H1 (cell line): Measurements from ENCODE around the gene CHST3. TPM values are rescaled to one million over a fixed set of nuclear protein-coding genes. Genes with fewer than 3 reads are reported as not detected.

Experiments
- CTCF ChIA-PET: fragments of 300-600 bp; sonication (Branson Sonifier 250); formaldehyde crosslinking; loops from one replicate; lab custom pipeline; 2021; ENCODE audit not compliant: partially characterized antibody; lab: Charles Lee
- POLR2A ChIA-PET: fragments of 300-600 bp; sonication (Branson Sonifier 250); formaldehyde crosslinking; loops from one replicate; lab custom pipeline; 2021; ENCODE audit warnings: inconsistent platforms; ENCODE audit not compliant: partially characterized antibody; lab: Charles Lee
- DNase-seq, 2 experiments: peaks; one replicate each; pipeline versions ENCODE4 v3.0.0 to v3.0.0-alpha.2; 2010 to 2022; ENCODE audit warnings: low spot score in 2 of 2, low read depth in 1 of 2, mixed read lengths in 1 of 2
- FAIRE-seq: peaks from 2 replicates; lab custom pipeline; 2011; peaks lifted over from hg19 to GRCh38; lab: Jason Lieb, UNC
- H2AFZ ChIP-seq: 2 replicates; pipeline ENCODE4 v1.8.1; 2012; ENCODE audit warnings: low read length, inconsistent platforms
- H2AK5ac ChIP-seq: 2 replicates; pipeline ENCODE4 v1.6.1; 2013; ENCODE audit warnings: low read depth, low read length
- H2BK120ac ChIP-seq: replicated peaks from 2 replicates; pipeline ENCODE3; 2013; ENCODE audit warnings: low read depth, low read length, inconsistent platforms
- H2BK12ac ChIP-seq: 2 replicates; pipeline ENCODE4 v1.6.1; 2013; ENCODE audit warnings: low read depth, low read length
- H2BK15ac ChIP-seq: 2 replicates; pipeline ENCODE4 v1.6.1; 2013; ENCODE audit warnings: low read length
- H2BK20ac ChIP-seq: 2 replicates; pipeline ENCODE4 v1.6.1; 2013; ENCODE audit warnings: low read length
- H2BK5ac ChIP-seq: 2 replicates; pipeline ENCODE4 v1.6.1; 2013; ENCODE audit warnings: low read depth, low read length
- H3K14ac ChIP-seq: 2 replicates; pipeline ENCODE4 v1.6.1; 2013; ENCODE audit warnings: inconsistent platforms; ENCODE audit not compliant: insufficient read length
- H3K18ac ChIP-seq: 2 replicates; pipeline ENCODE4 v1.6.1; 2013; ENCODE audit warnings: low read length; ENCODE audit errors: extremely low read depth
- H3K23ac ChIP-seq: 2 replicates; pipeline ENCODE4 v1.6.1; 2013; ENCODE audit warnings: inconsistent platforms; ENCODE audit not compliant: insufficient read length
- H3K23me2 ChIP-seq: 2 replicates; pipeline ENCODE4 v1.6.1; 2013; ENCODE audit warnings: low read depth, low read length
- H3K27ac ChIP-seq: 2 replicates; pipeline ENCODE4 v1.6.1; 2011; ENCODE audit warnings: low read depth, low read length, inconsistent platforms
- H3K27me3 ChIP-seq, 4 experiments: replicated peaks in 1 of 4; 1 replicate in 1 of 4; 2 replicates in 3 of 4; pipeline versions ENCODE4 v1.6.1 to v1.8.1; 2011 to 2013; ENCODE audit warnings: low read length in 3 of 4, mild to moderate bottlenecking in 3 of 4, inconsistent platforms in 2 of 4, mixed read lengths in 2 of 4, moderate library complexity in 1 of 4; ENCODE audit not compliant: control insufficient read depth in 3 of 4, insufficient read depth in 3 of 4; ENCODE audit errors: extremely low read depth in 1 of 4
- H3K36me3 ChIP-seq, 4 experiments: 2 replicates each; pipeline versions ENCODE4 v1.6.1 to v1.8.1; 2011 to 2013; ENCODE audit warnings: mild to moderate bottlenecking in 4 of 4, low read length in 3 of 4, moderate library complexity in 2 of 4, control low read depth in 1 of 4, inconsistent platforms in 1 of 4; ENCODE audit not compliant: insufficient read depth in 4 of 4, control insufficient read depth in 2 of 4
- H3K4ac ChIP-seq: replicated peaks from 2 replicates; pipeline ENCODE3; 2013; ENCODE audit warnings: low read length, low read depth, mixed read lengths, inconsistent platforms; ENCODE audit not compliant: insufficient read length
- H3K4me1 ChIP-seq, 4 experiments: replicated peaks in 1 of 4; 1 replicate in 1 of 4; 2 replicates in 3 of 4; pipeline versions ENCODE4 v1.6.1 to v1.8.1; 2011 to 2013; ENCODE audit warnings: low read length in 3 of 4, inconsistent platforms in 2 of 4, mixed read lengths in 1 of 4; ENCODE audit not compliant: insufficient read depth in 4 of 4, control insufficient read depth in 3 of 4
- H3K4me2 ChIP-seq, 2 experiments: 2 replicates each; pipeline versions ENCODE4 v1.6.1 to v1.8.1; 2011 to 2013; ENCODE audit warnings: low read depth in 2 of 2, low read length in 2 of 2, control low read depth in 1 of 2, inconsistent platforms in 1 of 2, mild to moderate bottlenecking in 1 of 2; ENCODE audit not compliant: insufficient read depth in 1 of 2
- H3K4me3 ChIP-seq, 4 experiments: fragments of 200-600, 300-600 bp in 1 of 4; sonication (generic), shearing (Covaris generic), sonication (Bioruptor Twin) in 1 of 4; 2 replicates each; pipeline versions ENCODE4 v1.5.1 to v1.8.1; 2011 to 2016; ENCODE audit warnings: low read length in 4 of 4, low read depth in 3 of 4, control low read depth in 2 of 4, inconsistent platforms in 2 of 4, mild to moderate bottlenecking in 2 of 4, mixed read lengths in 1 of 4, moderate library complexity in 1 of 4; ENCODE audit not compliant: insufficient read depth in 2 of 4; ENCODE audit errors: extremely low read depth in 1 of 4
- H3K56ac ChIP-seq: replicated peaks from 2 replicates; pipeline ENCODE3; 2013; ENCODE audit warnings: low read depth, mild to moderate bottlenecking, mixed read lengths, low read length, inconsistent platforms; ENCODE audit not compliant: insufficient read length
- H3K79me1 ChIP-seq: 2 replicates; pipeline ENCODE4 v1.6.1; 2013; ENCODE audit warnings: low read depth, low read length, control low read depth
- H3K79me2 ChIP-seq, 2 experiments: 2 replicates each; pipeline versions ENCODE4 v1.6.1 to v1.8.1; 2012 to 2013; ENCODE audit warnings: low read length in 2 of 2, mild to moderate bottlenecking in 2 of 2, inconsistent platforms in 1 of 2; ENCODE audit not compliant: insufficient read depth in 2 of 2, control insufficient read depth in 1 of 2
- H3K9ac ChIP-seq, 4 experiments: replicated peaks in 1 of 4; 1 replicate in 1 of 4; 2 replicates in 3 of 4; pipeline versions ENCODE4 v1.6.1 to v1.8.1; 2011 to 2013; ENCODE audit warnings: low read depth in 3 of 4, low read length in 3 of 4, control low read depth in 2 of 4, mild to moderate bottlenecking in 2 of 4, moderate library complexity in 2 of 4, inconsistent platforms in 1 of 4; ENCODE audit errors: extremely low read depth in 1 of 4
- H3K9me3 ChIP-seq, 2 experiments: 2 replicates each; pipeline versions ENCODE4 v1.6.1 to v1.8.1; 2012 to 2013; ENCODE audit warnings: mild to moderate bottlenecking in 2 of 2, moderate library complexity in 2 of 2, control low read depth in 1 of 2, inconsistent platforms in 1 of 2, low read depth in 1 of 2, low read length in 1 of 2, mixed read lengths in 1 of 2; ENCODE audit not compliant: insufficient read depth in 2 of 2
- H4K20me1 ChIP-seq, 2 experiments: replicated peaks in 1 of 2; 2 replicates each; pipeline versions ENCODE3 to v1.8.1; 2011 to 2013; ENCODE audit warnings: inconsistent platforms in 2 of 2, low read length in 2 of 2, mild to moderate bottlenecking in 1 of 2; ENCODE audit not compliant: insufficient read depth in 2 of 2, control insufficient read depth in 1 of 2
- H4K5ac ChIP-seq: 2 replicates; pipeline ENCODE4 v1.6.1; 2013; ENCODE audit warnings: low read length, low read depth, mixed read lengths, inconsistent platforms; ENCODE audit not compliant: insufficient read length
- H4K8ac ChIP-seq: 2 replicates; pipeline ENCODE4 v1.8.0; 2013; ENCODE audit warnings: mild to moderate bottlenecking, moderate library complexity, low read length, inconsistent platforms; ENCODE audit not compliant: insufficient read depth; ENCODE audit errors: extremely low read depth
- H4K91ac ChIP-seq: replicated peaks from 2 replicates; pipeline ENCODE3; 2013; ENCODE audit warnings: low read length, mixed read lengths, inconsistent platforms; ENCODE audit not compliant: insufficient read length
- CREB1 ChIP-seq: IDR thresholded peaks from 2 replicates; pipeline ENCODE4 v1.6.1; 2012; ENCODE audit warnings: inconsistent platforms
- EGR1 ChIP-seq: IDR thresholded peaks from 2 replicates; pipeline ENCODE4 v1.6.1; 2011; ENCODE audit warnings: low read depth, low read length, borderline replicate concordance
- EZH2 ChIP-seq: fragments of 200-600 bp; sonication (generic); IDR thresholded peaks from 2 replicates; pipeline ENCODE4 v1.7.1; 2012; ENCODE audit warnings: low read depth, mild to moderate bottlenecking, moderate library complexity, low read length, inconsistent platforms; ENCODE audit not compliant: severe bottlenecking
- JUN ChIP-seq: IDR thresholded peaks from 2 replicates; pipeline ENCODE4 v1.6.1; 2011; ENCODE audit warnings: low read depth, mild to moderate bottlenecking, improper control_type of control experiment, low read length
- JUND ChIP-seq: IDR thresholded peaks from 2 replicates; pipeline ENCODE4 v1.6.1; 2011; ENCODE audit warnings: mild to moderate bottlenecking, improper control_type of control experiment, low read length
- POLR2A ChIP-seq, 2 experiments: IDR thresholded peaks; 1 replicate in 1 of 2; 2 replicates in 1 of 2; pipeline ENCODE4 v1.6.1; 2011; ENCODE audit warnings: low read depth in 2 of 2, low read length in 2 of 2, mild to moderate bottlenecking in 2 of 2; ENCODE audit errors: control extremely low read depth in 1 of 2
- RBBP5 ChIP-seq: IDR thresholded peaks from 2 replicates; pipeline ENCODE4 v1.7.1; 2012; ENCODE audit warnings: low read depth, mild to moderate bottlenecking, inconsistent platforms, low read length, moderate library complexity, borderline replicate concordance
- RFX5 ChIP-seq: IDR thresholded peaks from 2 replicates; pipeline ENCODE4 v1.6.1; 2011; ENCODE audit warnings: low read depth, low read length, improper control_type of control experiment, borderline replicate concordance
- TBP ChIP-seq: IDR thresholded peaks from 2 replicates; pipeline ENCODE4 v1.6.1; 2011; ENCODE audit warnings: low read depth, low read length, improper control_type of control experiment
- YY1 ChIP-seq: IDR thresholded peaks from 2 replicates; pipeline ENCODE4 v1.6.1; 2011; ENCODE audit warnings: low read depth, mild to moderate bottlenecking, low read length
- WGBS, 2 experiments: shearing (Covaris generic) in 1 of 2; methylation state at CpG; one replicate each; pipeline versions ENCODE4 v1.1.6 to v1.1.7; 2013 to 2015; ENCODE audit warnings: low lambda C conversion rate in 2 of 2, mixed read lengths in 2 of 2, inconsistent platforms in 1 of 2, low coverage in 1 of 2, missing lambda C conversion rate in 1 of 2; ENCODE audit not compliant: insufficient replicate concordance in 2 of 2, insufficient coverage in 1 of 2, insufficient read length in 1 of 2; ENCODE audit errors: extremely low coverage in 1 of 2, missing lambda C conversion rate in 1 of 2; 5-methylcytosine and 5-hydroxymethylcytosine counted together
- polyA plus RNA-seq, 7 experiments: library from polyadenylated mRNA; depleted of rRNA in 3 of 7; stranded (reverse) in 5 of 7; unstranded in 2 of 7; fragments of >200 nt in 5 of 7; fragments of 200-250 nt in 2 of 7; gene quantifications; 1 replicate in 5 of 7; 2 replicates in 1 of 7; 4 replicates in 1 of 7; pipeline versions ENCODE4 v1.2.1 to v1.2.3, GENCODE V29; 2011 to 2013; ENCODE audit warnings: missing spikeins in 2 of 7, mixed read lengths in 2 of 7
- total RNA-seq: library from RNA; stranded (reverse); fragmentation: NEBNext Ultra II Directional; extraction: Animal tissue kit (Norgen Biotek cat#: 25700); gene quantifications from 2 replicates; pipeline ENCODE4 v1.2.1, GENCODE V29; 2021

The CHST3 gene
- total and polyA plus RNA-seq, 2 of the 8 experiments (the other 6 are each of a cell fraction or from before 2014, with no cell fraction given), result 2.0 to 5.8 TPM

- Histone ChIP-seq H2BK120ac (no peak overlapping the region), H3K23ac (no peak overlapping the region), H3K23me2 (no peaks in the 10 kb centered on the region), H3K4me1 (peaks cover 0 to 2% (median 0%) of the 10 kb centered on the region in 4 experiments; a peak in 2 of 7 replicates), H2BK20ac (no peak overlapping the region), H2AK5ac (0 out of 2 replicates have a peak overlapping the region, but pooled peaks have one; percentile 0), H3K27ac (no peak overlapping the region), H3K9me3 (0 out of 4 replicates have a peak, but pooled peaks cover 0 to 4% of the 10 kb centered on the region in 2 experiments), H4K5ac (no peak overlapping the region), H3K56ac (no peak overlapping the region), H4K91ac (no peak overlapping the region), H3K18ac (no peak overlapping the region), H2BK15ac (no peak overlapping the region), H3K4me3 (no peak overlapping the region), H3K4me2 (no peak overlapping the region), H2AFZ (no peak overlapping the region), H4K20me1 (no peaks in the 10 kb centered on the region), H4K8ac (no peak overlapping the region; the same call in 1 of the 2 replicates), H3K14ac (no peak overlapping the region), H3K4ac (no peak overlapping the region), H3K79me1 (no peaks in the 10 kb centered on the region), H3K79me2 (no peaks in the 10 kb centered on the region), H3K27me3 (no peaks in the 10 kb centered on the region), H2BK5ac (no peak overlapping the region), H2BK12ac (no peak overlapping the region), H3K9ac (no peak overlapping the region), H3K36me3 (no peaks in the 10 kb centered on the region)
- DNase-seq, result no peak
- ChIA-PET CTCF (interaction anchor here (0.8 to 9.8 kb wide), 34 partner anchors 10 to 706 kb away, joined by 3 to 100 read pairs (median 4); partner anchors contain the start of genes CHST3 and SPOCK2), POLR2A (interaction anchor here (1.1 kb wide), 1 partner anchor 224 kb away, joined by 3 read pairs; the partner anchor contains the start of gene DDIT4)
- FAIRE-seq, result no peak
- 80% methylated on average over 1 of the region's 1 CpG; no CpG with 5 or more reads in 1 of the 2 experiments for WGBS, 2 experiments
- TF ChIP-seq CREB1 (no peak), JUND (no peak), EGR1 (no peak), JUN (no peak), YY1 (no peak), POLR2A (IDR thresholded peaks at IDR 0.05; ENCODE audit: control extremely low read depth in 1 of 2, low read depth in 2 of 2, low read length in 2 of 2) (no peak), RFX5 (no peak), TBP (no peak), RBBP5 (no peak), EZH2 (no peak)
These were observed 85.3 kb downstream of the CHST3 start for GRCh38 chr10:72049472-72049871.
